H1 (cell line): ENCODE data around the gene OR13J1. TPM values are rescaled to one million over a fixed set of nuclear protein-coding genes. Genes with fewer than 3 reads are reported as not detected.

ENCODE experiments used
- CTCF ChIA-PET: fragments of 300-600 bp; sonication (Branson Sonifier 250); formaldehyde crosslinking; loops from one replicate; lab custom pipeline; 2021; ENCODE audit not compliant: partially characterized antibody; lab: Charles Lee
- POLR2A ChIA-PET: fragments of 300-600 bp; sonication (Branson Sonifier 250); formaldehyde crosslinking; loops from one replicate; lab custom pipeline; 2021; ENCODE audit warnings: inconsistent platforms; ENCODE audit not compliant: partially characterized antibody; lab: Charles Lee
- DNase-seq, 2 experiments: peaks; one replicate each; pipeline versions ENCODE4 v3.0.0 to v3.0.0-alpha.2; 2010 to 2022; ENCODE audit warnings: low spot score in 2 of 2, low read depth in 1 of 2, mixed read lengths in 1 of 2
- FAIRE-seq: peaks from 2 replicates; lab custom pipeline; 2011; peaks lifted over from hg19 to GRCh38; lab: Jason Lieb, UNC
- H2AFZ ChIP-seq: 2 replicates; pipeline ENCODE4 v1.8.1; 2012; ENCODE audit warnings: low read length, inconsistent platforms
- H2AK5ac ChIP-seq: 2 replicates; pipeline ENCODE4 v1.6.1; 2013; ENCODE audit warnings: low read depth, low read length
- H2BK120ac ChIP-seq: replicated peaks from 2 replicates; pipeline ENCODE3; 2013; ENCODE audit warnings: low read depth, low read length, inconsistent platforms
- H2BK12ac ChIP-seq: 2 replicates; pipeline ENCODE4 v1.6.1; 2013; ENCODE audit warnings: low read depth, low read length
- H2BK15ac ChIP-seq: 2 replicates; pipeline ENCODE4 v1.6.1; 2013; ENCODE audit warnings: low read length
- H2BK20ac ChIP-seq: 2 replicates; pipeline ENCODE4 v1.6.1; 2013; ENCODE audit warnings: low read length
- H2BK5ac ChIP-seq: 2 replicates; pipeline ENCODE4 v1.6.1; 2013; ENCODE audit warnings: low read depth, low read length
- H3K14ac ChIP-seq: 2 replicates; pipeline ENCODE4 v1.6.1; 2013; ENCODE audit warnings: inconsistent platforms; ENCODE audit not compliant: insufficient read length
- H3K18ac ChIP-seq: 2 replicates; pipeline ENCODE4 v1.6.1; 2013; ENCODE audit warnings: low read length; ENCODE audit errors: extremely low read depth
- H3K23ac ChIP-seq: 2 replicates; pipeline ENCODE4 v1.6.1; 2013; ENCODE audit warnings: inconsistent platforms; ENCODE audit not compliant: insufficient read length
- H3K23me2 ChIP-seq: 2 replicates; pipeline ENCODE4 v1.6.1; 2013; ENCODE audit warnings: low read depth, low read length
- H3K27ac ChIP-seq: 2 replicates; pipeline ENCODE4 v1.6.1; 2011; ENCODE audit warnings: low read depth, low read length, inconsistent platforms
- H3K27me3 ChIP-seq, 4 experiments: replicated peaks in 1 of 4; 1 replicate in 1 of 4; 2 replicates in 3 of 4; pipeline versions ENCODE4 v1.6.1 to v1.8.1; 2011 to 2013; ENCODE audit warnings: low read length in 3 of 4, mild to moderate bottlenecking in 3 of 4, inconsistent platforms in 2 of 4, mixed read lengths in 2 of 4, moderate library complexity in 1 of 4; ENCODE audit not compliant: control insufficient read depth in 3 of 4, insufficient read depth in 3 of 4; ENCODE audit errors: extremely low read depth in 1 of 4
- H3K36me3 ChIP-seq, 4 experiments: 2 replicates each; pipeline versions ENCODE4 v1.6.1 to v1.8.1; 2011 to 2013; ENCODE audit warnings: mild to moderate bottlenecking in 4 of 4, low read length in 3 of 4, moderate library complexity in 2 of 4, control low read depth in 1 of 4, inconsistent platforms in 1 of 4; ENCODE audit not compliant: insufficient read depth in 4 of 4, control insufficient read depth in 2 of 4
- H3K4ac ChIP-seq: replicated peaks from 2 replicates; pipeline ENCODE3; 2013; ENCODE audit warnings: low read length, low read depth, mixed read lengths, inconsistent platforms; ENCODE audit not compliant: insufficient read length
- H3K4me1 ChIP-seq, 4 experiments: replicated peaks in 1 of 4; 1 replicate in 1 of 4; 2 replicates in 3 of 4; pipeline versions ENCODE4 v1.6.1 to v1.8.1; 2011 to 2013; ENCODE audit warnings: low read length in 3 of 4, inconsistent platforms in 2 of 4, mixed read lengths in 1 of 4; ENCODE audit not compliant: insufficient read depth in 4 of 4, control insufficient read depth in 3 of 4
- H3K4me2 ChIP-seq, 2 experiments: 2 replicates each; pipeline versions ENCODE4 v1.6.1 to v1.8.1; 2011 to 2013; ENCODE audit warnings: low read depth in 2 of 2, low read length in 2 of 2, control low read depth in 1 of 2, inconsistent platforms in 1 of 2, mild to moderate bottlenecking in 1 of 2; ENCODE audit not compliant: insufficient read depth in 1 of 2
- H3K4me3 ChIP-seq, 4 experiments: fragments of 200-600, 300-600 bp in 1 of 4; sonication (generic), shearing (Covaris generic), sonication (Bioruptor Twin) in 1 of 4; 2 replicates each; pipeline versions ENCODE4 v1.5.1 to v1.8.1; 2011 to 2016; ENCODE audit warnings: low read length in 4 of 4, low read depth in 3 of 4, control low read depth in 2 of 4, inconsistent platforms in 2 of 4, mild to moderate bottlenecking in 2 of 4, mixed read lengths in 1 of 4, moderate library complexity in 1 of 4; ENCODE audit not compliant: insufficient read depth in 2 of 4; ENCODE audit errors: extremely low read depth in 1 of 4
- H3K56ac ChIP-seq: replicated peaks from 2 replicates; pipeline ENCODE3; 2013; ENCODE audit warnings: low read depth, mild to moderate bottlenecking, mixed read lengths, low read length, inconsistent platforms; ENCODE audit not compliant: insufficient read length
- H3K79me1 ChIP-seq: 2 replicates; pipeline ENCODE4 v1.6.1; 2013; ENCODE audit warnings: low read depth, low read length, control low read depth
- H3K79me2 ChIP-seq, 2 experiments: 2 replicates each; pipeline versions ENCODE4 v1.6.1 to v1.8.1; 2012 to 2013; ENCODE audit warnings: low read length in 2 of 2, mild to moderate bottlenecking in 2 of 2, inconsistent platforms in 1 of 2; ENCODE audit not compliant: insufficient read depth in 2 of 2, control insufficient read depth in 1 of 2
- H3K9ac ChIP-seq, 4 experiments: replicated peaks in 1 of 4; 1 replicate in 1 of 4; 2 replicates in 3 of 4; pipeline versions ENCODE4 v1.6.1 to v1.8.1; 2011 to 2013; ENCODE audit warnings: low read depth in 3 of 4, low read length in 3 of 4, control low read depth in 2 of 4, mild to moderate bottlenecking in 2 of 4, moderate library complexity in 2 of 4, inconsistent platforms in 1 of 4; ENCODE audit errors: extremely low read depth in 1 of 4
- H3K9me3 ChIP-seq, 2 experiments: 2 replicates each; pipeline versions ENCODE4 v1.6.1 to v1.8.1; 2012 to 2013; ENCODE audit warnings: mild to moderate bottlenecking in 2 of 2, moderate library complexity in 2 of 2, control low read depth in 1 of 2, inconsistent platforms in 1 of 2, low read depth in 1 of 2, low read length in 1 of 2, mixed read lengths in 1 of 2; ENCODE audit not compliant: insufficient read depth in 2 of 2
- H4K20me1 ChIP-seq, 2 experiments: replicated peaks in 1 of 2; 2 replicates each; pipeline versions ENCODE3 to v1.8.1; 2011 to 2013; ENCODE audit warnings: inconsistent platforms in 2 of 2, low read length in 2 of 2, mild to moderate bottlenecking in 1 of 2; ENCODE audit not compliant: insufficient read depth in 2 of 2, control insufficient read depth in 1 of 2
- H4K5ac ChIP-seq: 2 replicates; pipeline ENCODE4 v1.6.1; 2013; ENCODE audit warnings: low read length, low read depth, mixed read lengths, inconsistent platforms; ENCODE audit not compliant: insufficient read length
- H4K8ac ChIP-seq: 2 replicates; pipeline ENCODE4 v1.8.0; 2013; ENCODE audit warnings: mild to moderate bottlenecking, moderate library complexity, low read length, inconsistent platforms; ENCODE audit not compliant: insufficient read depth; ENCODE audit errors: extremely low read depth
- H4K91ac ChIP-seq: replicated peaks from 2 replicates; pipeline ENCODE3; 2013; ENCODE audit warnings: low read length, mixed read lengths, inconsistent platforms; ENCODE audit not compliant: insufficient read length
- BCL11A ChIP-seq, 2 experiments: IDR thresholded peaks; one replicate each; pipeline ENCODE4 v1.6.1; 2011; ENCODE audit warnings: low read depth in 2 of 2, low read length in 2 of 2, mild to moderate bottlenecking in 2 of 2
- CREB1 ChIP-seq: IDR thresholded peaks from 2 replicates; pipeline ENCODE4 v1.6.1; 2012; ENCODE audit warnings: inconsistent platforms
- HDAC6 ChIP-seq: IDR thresholded peaks from one replicate; pipeline ENCODE4 v1.7.1; 2012; ENCODE audit warnings: low read depth, mild to moderate bottlenecking, inconsistent platforms, low read length, moderate library complexity
- KDM4A ChIP-seq: IDR thresholded peaks from one replicate; pipeline ENCODE4 v1.7.1; 2012; ENCODE audit warnings: low read depth, mild to moderate bottlenecking, moderate library complexity, low read length, inconsistent platforms; ENCODE audit not compliant: severe bottlenecking
- NANOG ChIP-seq: IDR thresholded peaks from 2 replicates; pipeline ENCODE4 v1.6.1; 2011; ENCODE audit warnings: low read length, low read depth, mild to moderate bottlenecking, inconsistent platforms; ENCODE audit not compliant: insufficient read depth, poor library complexity, severe bottlenecking
- NRF1 ChIP-seq: IDR thresholded peaks from 2 replicates; pipeline ENCODE4 v1.6.1; 2011; ENCODE audit warnings: mild to moderate bottlenecking, low read depth, low read length, improper control_type of control experiment
- PHF8 ChIP-seq: fragments of 200-600 bp; sonication (generic); conservative IDR thresholded peaks from 2 replicates; pipeline ENCODE4 v1.7.1; 2012; ENCODE audit warnings: low read depth, mild to moderate bottlenecking, inconsistent platforms, low read length, moderate library complexity
- POLR2AphosphoS5 ChIP-seq: IDR thresholded peaks from 2 replicates; pipeline ENCODE4 v1.6.1; 2011; ENCODE audit warnings: low read depth, low read length
- RAD21 ChIP-seq, 2 experiments: IDR thresholded peaks in 1 of 2; conservative IDR thresholded peaks in 1 of 2; 2 replicates each; pipeline ENCODE4 v1.6.1; 2011; ENCODE audit warnings: low read depth in 2 of 2, low read length in 2 of 2, improper control_type of control experiment in 1 of 2, inconsistent platforms in 1 of 2, mild to moderate bottlenecking in 1 of 2, moderate library complexity in 1 of 2
- TCF12 ChIP-seq: IDR thresholded peaks from 2 replicates; pipeline ENCODE4 v1.6.1; 2011; ENCODE audit warnings: low read depth, mild to moderate bottlenecking, low read length
- WGBS, 2 experiments: shearing (Covaris generic) in 1 of 2; methylation state at CpG; one replicate each; pipeline versions ENCODE4 v1.1.6 to v1.1.7; 2013 to 2015; ENCODE audit warnings: low lambda C conversion rate in 2 of 2, mixed read lengths in 2 of 2, inconsistent platforms in 1 of 2, low coverage in 1 of 2, missing lambda C conversion rate in 1 of 2; ENCODE audit not compliant: insufficient replicate concordance in 2 of 2, insufficient coverage in 1 of 2, insufficient read length in 1 of 2; ENCODE audit errors: extremely low coverage in 1 of 2, missing lambda C conversion rate in 1 of 2; 5-methylcytosine and 5-hydroxymethylcytosine counted together
- polyA plus RNA-seq, 7 experiments: library from polyadenylated mRNA; depleted of rRNA in 3 of 7; stranded (reverse) in 5 of 7; unstranded in 2 of 7; fragments of >200 nt in 5 of 7; fragments of 200-250 nt in 2 of 7; gene quantifications; 1 replicate in 5 of 7; 2 replicates in 1 of 7; 4 replicates in 1 of 7; pipeline versions ENCODE4 v1.2.1 to v1.2.3, GENCODE V29; 2011 to 2013; ENCODE audit warnings: missing spikeins in 2 of 7, mixed read lengths in 2 of 7
- total RNA-seq: library from RNA; stranded (reverse); fragmentation: NEBNext Ultra II Directional; extraction: Animal tissue kit (Norgen Biotek cat#: 25700); gene quantifications from 2 replicates; pipeline ENCODE4 v1.2.1, GENCODE V29; 2021

The OR13J1 gene
- total and polyA plus RNA-seq, 2 of the 8 experiments (the other 6 are each of a cell fraction or from before 2014, with no cell fraction given): not detected

GRCh38 chr9:35891646-35892045 is 21.4 kb upstream of the OR13J1 start:
- Histone ChIP-seq H2AFZ (no peak overlapping the region), H4K5ac (no peak overlapping the region), H4K8ac (no peak overlapping the region), H2BK5ac (no peak overlapping the region), H2BK20ac (no peak overlapping the region), H3K14ac (no peak overlapping the region), H3K27me3 (no peaks in the 10 kb centered on the region), H4K20me1 (no peaks in the 10 kb centered on the region), H3K4me2 (no peak overlapping the region), H2AK5ac (no peak overlapping the region)
- no peak for TF ChIP-seq KDM4A
- TF ChIP-seq HDAC6: no peak
- no peak for TF ChIP-seq PHF8
- TF ChIP-seq BCL11A (IDR thresholded peaks at IDR 0.05; ENCODE audit: low read depth in 2 of 2, low read length in 2 of 2): no peak
- no peak for TF ChIP-seq TCF12
- TF ChIP-seq CREB1: no peak
- no peak for TF ChIP-seq NRF1
- no peak for TF ChIP-seq RAD21 (IDR thresholded peaks at IDR 0.05 in 1 of 2, conservative IDR thresholded peaks at IDR 0.05 in 1 of 2; ENCODE audit: low read depth in 2 of 2, low read length in 2 of 2)
- TF ChIP-seq POLR2AphosphoS5: no peak
- no peak for TF ChIP-seq NANOG
- TF ChIP-seq, all 59 proteins: peak for 0
- ChIA-PET CTCF (interaction anchor here (0.7 to 1.6 kb wide), 10 partner anchors 9 to 447 kb away, joined by 3 to 7 read pairs (median 4); partner anchors contain the start of gene SPAAR), POLR2A (no interaction called here)
- Histone ChIP-seq H3K79me1 (no peaks in the 10 kb centered on the region), H3K4me1 (no peaks in the 10 kb centered on the region), H3K56ac (no peak overlapping the region), H2BK120ac (no peak overlapping the region), H3K18ac (no peak overlapping the region), H3K4ac (no peak overlapping the region), H4K91ac (no peak overlapping the region), H3K4me3 (no peak overlapping the region), H3K23ac (no peak overlapping the region), H3K36me3 (no peaks in the 10 kb centered on the region), H3K23me2 (no peaks in the 10 kb centered on the region), H3K9me3 (no peaks in the 10 kb centered on the region), H3K27ac (no peak overlapping the region), H3K79me2 (no peaks in the 10 kb centered on the region), H2BK12ac (no peak overlapping the region), H3K9ac (no peak overlapping the region), H2BK15ac (no peak overlapping the region)
- no peak for DNase-seq
- 82% methylated on average over 3 of the region's 3 CpGs; no CpG with 5 or more reads in 1 of the 2 experiments for WGBS, 2 experiments
- no peak for FAIRE-seq
